OCI-LY1 (cell line): ENCODE measurements around the gene LY86.

ENCODE experiments used
- CTCF ChIP-seq: fragments of 200-600 bp; sonication (generic), shearing (Covaris generic); IDR thresholded peaks from 2 replicates; pipeline ENCODE4 v1.5.1; 2017; ENCODE audit warnings: mild to moderate bottlenecking, antibody characterized with exemption, low read length, moderate library complexity, mixed read lengths
- EZH2 ChIP-seq: fragments of 200-600 bp; sonication (generic), shearing (Covaris generic); IDR thresholded peaks from 2 replicates; pipeline ENCODE4 v1.8.0; 2017; ENCODE audit warnings: borderline replicate concordance, mixed run types, mild to moderate bottlenecking, antibody characterized with exemption, low read length, moderate library complexity, mixed read lengths

DNA sequence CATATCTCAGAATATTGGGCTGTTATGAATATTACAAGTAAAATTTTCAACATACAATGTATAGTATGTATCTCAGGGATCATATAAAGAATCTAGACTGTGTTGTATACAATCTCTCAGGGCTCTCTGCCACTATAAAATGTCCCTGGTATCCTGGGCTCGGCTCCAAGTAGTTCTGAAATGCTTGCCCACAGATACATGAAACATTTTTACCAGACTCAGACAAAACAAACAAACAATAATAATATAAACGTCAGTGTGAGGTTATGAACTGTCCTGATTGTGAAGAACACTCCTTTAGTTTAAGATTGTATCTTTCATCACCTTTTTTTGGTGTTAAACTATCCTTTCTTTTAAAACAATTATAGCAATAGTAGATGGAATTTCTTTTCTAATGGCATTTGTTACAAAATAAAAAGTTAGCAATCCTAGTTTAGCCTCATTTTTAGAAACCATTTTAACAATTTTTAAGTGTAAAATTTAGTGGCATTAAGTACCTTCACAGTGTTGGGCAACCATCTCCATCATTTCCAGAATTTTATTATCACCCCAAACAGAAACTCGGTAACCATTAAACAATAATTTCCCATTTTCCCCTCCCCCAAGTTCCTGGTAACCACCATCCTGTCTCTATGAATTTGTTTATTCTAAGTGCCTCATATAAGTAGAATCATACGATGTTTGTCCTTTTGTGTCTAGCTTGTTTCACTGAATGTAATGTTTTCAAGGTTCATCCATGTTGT, 17.4 kb upstream of the LY86 start:
- no peak for TF ChIP-seq CTCF
- TF ChIP-seq EZH2, result no peak
